G401.6 (cell line): ENCODE data around the gene FHIP1B.
"Not testable (repeated sequence)": the region's sequence is repeated elsewhere in the genome, so short reads cannot be mapped to it uniquely, and the experiment has no call there.

Experiments used
- FAIRE-seq: peaks from 2 replicates; lab custom pipeline; 2012; peaks lifted over from hg19 to GRCh38; lab: Jason Lieb, UNC

The FHIP1B gene

GRCh38 chr11:6234387-6235107, at the start of gene FHIP1B:
FHIP1B (minus strand) TSS chr11:6234636; CDS start chr11:6224516, 10,120 bp downstream.
- FAIRE-seq = peak; percentile 99

- FAIRE-seq = no peak
Measured at GRCh38 chr11:6283453-6284023, 49.1 kb upstream of the FHIP1B start.

- FAIRE-seq = not testable (repeated sequence)
Measured at GRCh38 chr11:6280809-6281208, 46.4 kb upstream of the FHIP1B start.

GRCh38 chr11:6273188-6273587, 38.8 kb upstream of the FHIP1B start:
- FAIRE-seq = no peak

GRCh38 chr11:6271598-6271997, 37.2 kb upstream of the FHIP1B start:
- no peak for FAIRE-seq

GRCh38 chr11:6270584-6271246, 36.3 kb upstream of the FHIP1B start:
- FAIRE-seq = no peak

GRCh38 chr11:6269994-6270393, 35.6 kb upstream of the FHIP1B start:
- no peak for FAIRE-seq

GRCh38 chr11:6268820-6269219, 34.4 kb upstream of the FHIP1B start:
- no peak for FAIRE-seq

- no peak for FAIRE-seq
Measured at GRCh38 chr11:6263662-6264061, 29.2 kb upstream of the FHIP1B start.

GRCh38 chr11:6260207-6260726, 25.8 kb upstream of the FHIP1B start:
- FAIRE-seq = no peak

GRCh38 chr11:6258571-6259081, 24.2 kb upstream of the FHIP1B start:
- FAIRE-seq = no peak

- FAIRE-seq = no peak
Measured at GRCh38 chr11:6258141-6258540, 23.7 kb upstream of the FHIP1B start.

GRCh38 chr11:6253197-6253596, 18.8 kb upstream of the FHIP1B start:
- FAIRE-seq = no peak

GRCh38 chr11:6251990-6252473, 17.6 kb upstream of the FHIP1B start:
- FAIRE-seq = no peak

GRCh38 chr11:6251120-6251733, 16.8 kb upstream of the FHIP1B start:
- FAIRE-seq = peak; percentile 51

- no peak for FAIRE-seq
Measured at GRCh38 chr11:6249770-6250555, 15.5 kb upstream of the FHIP1B start.

- FAIRE-seq = not testable (repeated sequence)
Measured at GRCh38 chr11:6248897-6249296, 14.5 kb upstream of the FHIP1B start.

GRCh38 chr11:6248248-6248647, 13.8 kb upstream of the FHIP1B start:
- FAIRE-seq = no peak

- FAIRE-seq = no peak
Measured at GRCh38 chr11:6245536-6245935, 11.1 kb upstream of the FHIP1B start.

- no peak for FAIRE-seq
Measured at GRCh38 chr11:6241316-6241715, 6.9 kb upstream of the FHIP1B start.

- FAIRE-seq = no peak
Measured at GRCh38 chr11:6240781-6241180, 6.3 kb upstream of the FHIP1B start.

GRCh38 chr11:6240139-6240538, 5.7 kb upstream of the FHIP1B start:
- FAIRE-seq = no peak
